IMR-90 (cell line): Measurements from ENCODE around the gene SCLY. TPM values are rescaled to one million over a fixed set of nuclear protein-coding genes. Genes with fewer than 3 reads are reported as not detected.

Experiments used
- ATAC-seq: fragments of 200-7000 bp; cut with Tn5 transposase; 2 replicates; pipeline ENCODE4 v1.9.1; 2020; ENCODE audit warnings: low read depth, mild to moderate bottlenecking, moderate library complexity
- BruUV-seq: library from RNA; stranded (reverse); fragments of 400-500 nt; replicated peaks from 2 replicates; lab custom pipeline; 2021; lab: Mats Ljungman, UMichigan
- CTCF ChIA-PET: fragments of 300-600 bp; formaldehyde crosslinking; extraction: SDS; loops from one replicate; lab custom pipeline; 2021; ENCODE audit warnings: antibody characterized with exemption; lab: Yijun Ruan, JAX
- POLR2A ChIA-PET: fragments of 300-600 bp; sonication (Branson Sonifier 250); formaldehyde crosslinking; loops from one replicate; lab custom pipeline; 2022; ENCODE audit warnings: antibody characterized with exemption; ENCODE audit not compliant: unreplicated experiment; lab: Charles Lee
- DNase-seq: peaks from one replicate; pipeline ENCODE4 v3.0.0; 2013
- H2AFZ ChIP-seq: replicated peaks from 2 replicates; pipeline ENCODE3; 2013; ENCODE audit warnings: low read length, mild to moderate bottlenecking; ENCODE audit not compliant: poor library complexity
- H2AK5ac ChIP-seq: 2 replicates; pipeline ENCODE4 v1.6.1; 2013; ENCODE audit warnings: low read depth, low read length, inconsistent platforms
- H2AK9ac ChIP-seq: replicated peaks from 2 replicates; pipeline ENCODE3; 2013; ENCODE audit warnings: mild to moderate bottlenecking, low read depth, low read length, moderate library complexity; ENCODE audit not compliant: poor library complexity
- H2BK120ac ChIP-seq: 2 replicates; pipeline ENCODE4 v1.6.1; 2013; ENCODE audit warnings: low read depth, low read length, inconsistent platforms
- H2BK15ac ChIP-seq: 3 replicates; pipeline ENCODE4 v1.6.1; 2013; ENCODE audit warnings: low read depth, low read length, inconsistent platforms
- H2BK20ac ChIP-seq: 2 replicates; pipeline ENCODE4 v1.6.1; 2013; ENCODE audit warnings: low read depth, mild to moderate bottlenecking, inconsistent platforms, low read length, moderate library complexity
- H2BK5ac ChIP-seq: 2 replicates; pipeline ENCODE4 v1.6.1; 2013; ENCODE audit warnings: mild to moderate bottlenecking, low read depth, low read length, inconsistent platforms; ENCODE audit not compliant: poor library complexity, severe bottlenecking
- H3K14ac ChIP-seq: replicated peaks from 2 replicates; pipeline ENCODE4 v1.6.1; 2013; ENCODE audit warnings: low read depth, low read length, inconsistent platforms
- H3K18ac ChIP-seq: 2 replicates; pipeline ENCODE4 v1.6.1; 2013; ENCODE audit warnings: low read depth, low read length, control low read depth
- H3K23ac ChIP-seq: 2 replicates; pipeline ENCODE4 v1.6.1; 2013; ENCODE audit warnings: low read depth, low read length, inconsistent platforms
- H3K27ac ChIP-seq: 2 replicates; pipeline ENCODE4 v1.5.1; 2013; ENCODE audit warnings: mild to moderate bottlenecking, control low read depth, low read length; ENCODE audit not compliant: insufficient read depth
- H3K27me3 ChIP-seq: 2 replicates; pipeline ENCODE4 v1.6.1; 2013; ENCODE audit warnings: low read length; ENCODE audit not compliant: control insufficient read depth, insufficient read depth
- H3K36me3 ChIP-seq: 2 replicates; pipeline ENCODE4 v1.6.1; 2013; ENCODE audit warnings: low read length, mixed read lengths; ENCODE audit not compliant: control insufficient read depth, insufficient read depth
- H3K4ac ChIP-seq: 2 replicates; pipeline ENCODE4 v1.6.1; 2013; ENCODE audit warnings: low read depth, low read length, inconsistent platforms
- H3K4me1 ChIP-seq: 2 replicates; pipeline ENCODE4 v1.6.1; 2013; ENCODE audit warnings: low read length, mixed read lengths; ENCODE audit not compliant: control insufficient read depth, insufficient read depth
- H3K4me2 ChIP-seq: 2 replicates; pipeline ENCODE4 v1.6.1; 2013; ENCODE audit warnings: low read depth, mild to moderate bottlenecking, control low read depth, low read length, moderate library complexity
- H3K4me3 ChIP-seq: 2 replicates; pipeline ENCODE4 v1.5.1; 2013; ENCODE audit warnings: low read depth, mild to moderate bottlenecking, control low read depth, low read length, moderate library complexity; ENCODE audit not compliant: insufficient read depth
- H3K56ac ChIP-seq: 2 replicates; pipeline ENCODE4 v1.6.1; 2013; ENCODE audit warnings: low read length, inconsistent platforms; ENCODE audit not compliant: insufficient read depth; ENCODE audit errors: extremely low read depth
- H3K79me1 ChIP-seq, 2 experiments: 2 replicates each; pipeline ENCODE4 v1.6.1; 2013; ENCODE audit warnings: low read length in 2 of 2, inconsistent platforms in 1 of 2, low read depth in 1 of 2
- H3K9ac ChIP-seq: 2 replicates; pipeline ENCODE4 v1.6.1; 2013; ENCODE audit warnings: low read depth, low read length, control low read depth
- H3K9me1 ChIP-seq: 2 replicates; pipeline ENCODE4 v1.6.1; 2013; ENCODE audit warnings: low read length, inconsistent platforms; ENCODE audit not compliant: insufficient read depth
- H3K9me3 ChIP-seq: 2 replicates; pipeline ENCODE4 v1.6.1; 2013; ENCODE audit warnings: low read length; ENCODE audit not compliant: control insufficient read depth, insufficient read depth
- H4K20me1 ChIP-seq: 2 replicates; pipeline ENCODE4 v1.6.1; 2013; ENCODE audit warnings: low read length, inconsistent platforms; ENCODE audit not compliant: insufficient read depth
- H4K5ac ChIP-seq: 2 replicates; pipeline ENCODE4 v1.6.1; 2013; ENCODE audit warnings: mild to moderate bottlenecking, low read depth, low read length, control low read depth
- H4K8ac ChIP-seq, 2 experiments: 2 replicates each; pipeline ENCODE4 v1.6.1; 2013; ENCODE audit warnings: low read depth in 2 of 2, low read length in 2 of 2, control low read depth in 1 of 2, inconsistent platforms in 1 of 2
- H4K91ac ChIP-seq: 2 replicates; pipeline ENCODE4 v1.6.1; 2013; ENCODE audit warnings: low read depth, low read length, inconsistent platforms; ENCODE audit not compliant: insufficient read depth
- MAZ ChIP-seq: IDR thresholded peaks from 2 replicates; pipeline ENCODE4 v1.6.1; 2012; ENCODE audit warnings: low read depth, mild to moderate bottlenecking, low read length, improper control_type of control experiment, moderate library complexity, borderline replicate concordance
- RAD21 ChIP-seq: IDR thresholded peaks from 2 replicates; pipeline ENCODE4 v1.6.1; 2012; ENCODE audit warnings: low read length, improper control_type of control experiment
- SMC3 ChIP-seq: fragments of 150-350 bp; IDR thresholded peaks from 2 replicates; pipeline ENCODE4 v1.6.1; 2016; ENCODE audit warnings: low read depth, mild to moderate bottlenecking, antibody characterized with exemption, low read length, moderate library complexity
- WGBS, 2 experiments: methylation state at CpG; one replicate each; pipeline versions ENCODE4 v1.1.5 to v1.1.7; 2013; ENCODE audit warnings: missing lambda C conversion rate in 2 of 2; ENCODE audit not compliant: insufficient read length in 1 of 2; ENCODE audit errors: extremely low coverage in 2 of 2; 5-methylcytosine and 5-hydroxymethylcytosine counted together
- dilution Hi-C: fragments of 300-500 bp; cut with HindIII; formaldehyde crosslinking; loops from one replicate; pipeline ENCODE4 v1.14.3; 2018; ENCODE audit warnings: low sequenced_read_pairs; ENCODE audit not compliant: unreplicated experiment
- in situ Hi-C: fragments of 300-500 bp; cut with MboI; formaldehyde crosslinking; loops from 3 replicates; pipeline ENCODE4 v1.14.3; 2019; ENCODE audit warnings: low sequenced_read_pairs, inconsistent platforms, mixed read lengths
- intact Hi-C: fragments of 100-400 bp; cut with micrococcal nuclease; formaldehyde crosslinking; loops from 2 replicates; pipeline ENCODE4 v1.10.0; 2022
- polyA plus RNA-seq, 3 experiments: library from polyadenylated mRNA; depleted of rRNA; stranded (reverse); fragments of >200 nt; gene quantifications; 2 replicates each; pipeline ENCODE4 v1.2.3, GENCODE V29; 2012; ENCODE audit warnings: low replicate concordance in 1 of 3
- total RNA-seq: library from RNA; depleted of rRNA; stranded (reverse); fragments of >200 nt; gene quantifications from 2 replicates; pipeline ENCODE4 v1.2.3, GENCODE V29; 2012

Gene SCLY
- total and polyA plus RNA-seq, 2 of the 4 experiments (the other 2 are of a cell fraction) = 8.6 to 10.5 TPM

GRCh38 chr2:238144262-238144661 lies 83.5 kb downstream of the SCLY start:
- H3K56ac ChIP-seq = peak overlapping the region; percentile 72
- ATAC-seq (0 out of 2 replicates have a peak, but pooled peaks have one; percentile 7), DNase-seq (no peak)
- H2BK15ac ChIP-seq = peak overlapping the region; percentile 42; the same call in 1 of the 3 replicates
- ChIA-PET CTCF (no interaction called here), POLR2A (no interaction called here)
- peak overlapping the region; percentile 98 for H4K91ac ChIP-seq
- peak overlapping the region; percentile 83 for H2BK5ac ChIP-seq
- H3K4me3 ChIP-seq = no peak overlapping the region
- peak overlapping the region; percentile 82; the same call in 1 of the 2 replicates for H4K5ac ChIP-seq
- H3K23ac ChIP-seq = peak overlapping the region; percentile 94
- peak overlapping the region; percentile 80 for H3K27ac ChIP-seq
- H3K79me1 ChIP-seq = no peaks in the 10 kb centered on the region
- no peaks in the 10 kb centered on the region for H3K27me3 ChIP-seq
- no peak overlapping the region for H3K4me2 ChIP-seq
- peak overlapping the region; percentile 98 for H3K4ac ChIP-seq
- in situ Hi-C loops = no loop called here
- H4K8ac ChIP-seq = peak overlapping the region; percentile 83 to 85
- H4K20me1 ChIP-seq = no peaks in the 10 kb centered on the region
- intact Hi-C loops = no loop called here
- 0 out of 2 replicates have a peak, but pooled peaks cover 10% of the 10 kb centered on the region for H3K9me1 ChIP-seq
- TF ChIP-seq RAD21 (no peak), SMC3 (no peak), MAZ (no peak)
- H3K9me3 ChIP-seq = no peaks in the 10 kb centered on the region
- H3K4me1 ChIP-seq = peaks cover 17% of the 10 kb centered on the region
- no peak overlapping the region for H3K9ac ChIP-seq
- BruUV-seq = no TSS peak
- H3K14ac ChIP-seq = peak overlapping the region; percentile 92
- peak overlapping the region; percentile 51 for H2AFZ ChIP-seq
- peak overlapping the region; percentile 99 for H2AK5ac ChIP-seq
- H2BK20ac ChIP-seq = peak overlapping the region; percentile 99
- WGBS, 2 experiments = no CpG with 5 or more reads among the region's 5 CpGs
- H2BK120ac ChIP-seq = peak overlapping the region; percentile 95
- peak overlapping the region; percentile 17 for H2AK9ac ChIP-seq
- dilution Hi-C loops = no loop called here
- H3K36me3 ChIP-seq = no peaks in the 10 kb centered on the region
- peak overlapping the region; percentile 78 for H3K18ac ChIP-seq
